Activated CD4-positive, CD25-positive, alpha-beta regulatory T cell (primary cell): ENCODE data around the gene WNT8A.

ENCODE experiments used
- DNase-seq, 4 experiments: peaks; one replicate each; lab custom pipeline; 2025; lab: John Stamatoyannopoulos, UW

WNT8A gene

GRCh38 chr5:138140268-138140667 lies 56.4 kb downstream of the WNT8A start:
- DNase-seq = no peak
